ENCODE data around the gene NTM.

DNA sequence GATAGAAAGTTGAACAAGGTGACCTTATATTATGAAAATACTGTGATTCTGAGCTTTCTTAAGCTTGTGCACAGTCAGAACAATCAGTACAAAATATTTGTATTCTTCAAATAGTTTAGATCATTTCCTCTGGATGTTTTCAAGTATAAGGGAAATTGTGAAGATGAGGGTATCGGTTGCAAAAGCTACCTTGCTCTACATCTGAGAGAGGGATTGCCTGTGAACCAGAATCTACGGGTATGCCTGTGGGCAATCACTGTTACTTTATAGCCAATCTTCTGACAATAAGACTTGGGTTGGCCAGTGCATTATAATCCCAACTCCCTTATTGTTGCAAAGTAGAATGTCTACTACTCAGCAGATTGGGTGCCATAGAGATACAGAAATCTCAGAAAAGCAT is 90.5 kb downstream of the NTM start:
- TF ChIP-seq POLR2AphosphoS5 (IDR thresholded peaks at IDR 0.05) (no peak), POLR2A (IDR thresholded peaks at IDR 0.05) (no peak), EP300 (IDR thresholded peaks at IDR 0.05) (no peak)
- TF ChIP-seq, protein P1, sequence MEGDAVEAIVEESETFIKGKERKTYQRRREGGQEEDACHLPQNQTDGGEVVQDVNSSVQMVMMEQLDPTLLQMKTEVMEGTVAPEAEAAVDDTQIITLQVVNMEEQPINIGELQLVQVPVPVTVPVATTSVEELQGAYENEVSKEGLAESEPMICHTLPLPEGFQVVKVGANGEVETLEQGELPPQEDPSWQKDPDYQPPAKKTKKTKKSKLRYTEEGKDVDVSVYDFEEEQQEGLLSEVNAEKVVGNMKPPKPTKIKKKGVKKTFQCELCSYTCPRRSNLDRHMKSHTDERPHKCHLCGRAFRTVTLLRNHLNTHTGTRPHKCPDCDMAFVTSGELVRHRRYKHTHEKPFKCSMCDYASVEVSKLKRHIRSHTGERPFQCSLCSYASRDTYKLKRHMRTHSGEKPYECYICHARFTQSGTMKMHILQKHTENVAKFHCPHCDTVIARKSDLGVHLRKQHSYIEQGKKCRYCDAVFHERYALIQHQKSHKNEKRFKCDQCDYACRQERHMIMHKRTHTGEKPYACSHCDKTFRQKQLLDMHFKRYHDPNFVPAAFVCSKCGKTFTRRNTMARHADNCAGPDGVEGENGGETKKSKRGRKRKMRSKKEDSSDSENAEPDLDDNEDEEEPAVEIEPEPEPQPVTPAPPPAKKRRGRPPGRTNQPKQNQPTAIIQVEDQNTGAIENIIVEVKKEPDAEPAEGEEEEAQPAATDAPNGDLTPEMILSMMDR (IDR thresholded peaks at IDR 0.05): no peak
